ENCODE results near the gene RPP25L. TPM values are rescaled to one million over a fixed set of nuclear protein-coding genes. Genes with fewer than 3 reads are reported as not detected.

The RPP25L gene
- total RNA-seq, 4 donors from 2014 or later: 3.0 to 65.5 (median 22.1) TPM

DNA sequence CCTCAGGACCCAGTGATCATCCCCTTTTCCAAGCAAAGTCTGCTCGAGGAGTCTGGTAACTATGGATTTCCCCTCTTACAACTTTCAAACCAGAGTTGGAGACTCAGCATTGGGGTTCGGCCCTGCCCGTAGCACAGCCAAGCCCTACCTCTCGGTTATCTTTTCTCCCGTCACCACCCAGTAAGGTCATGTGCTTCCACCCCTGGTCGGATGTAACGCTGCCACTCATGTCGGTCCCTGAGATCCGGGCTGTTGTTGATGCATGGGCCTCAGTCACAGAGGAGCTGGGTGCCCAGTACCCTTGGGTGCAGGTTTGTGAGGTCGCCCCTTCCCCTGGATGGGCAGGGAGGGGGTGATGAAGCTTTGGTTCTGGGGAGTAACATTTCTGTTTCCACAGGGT is 35.8 kb upstream of the RPP25L start:
- in situ Hi-C loops (cut with MboI; ENCODE audit: low pct_ligation_motif_present in 1 of 4, low pct_unique_long_range_greater_than_20kb in 1 of 4, low sequenced_read_pairs in 3 of 4): no loop called here
- TF ChIP-seq POLR2AphosphoS5 (IDR thresholded peaks at IDR 0.05) (no peak), EP300 (IDR thresholded peaks at IDR 0.05; ENCODE audit: low read depth) (no peak), POLR2A (IDR thresholded peaks at IDR 0.05) (no peak)
- TF ChIP-seq, protein P1, sequence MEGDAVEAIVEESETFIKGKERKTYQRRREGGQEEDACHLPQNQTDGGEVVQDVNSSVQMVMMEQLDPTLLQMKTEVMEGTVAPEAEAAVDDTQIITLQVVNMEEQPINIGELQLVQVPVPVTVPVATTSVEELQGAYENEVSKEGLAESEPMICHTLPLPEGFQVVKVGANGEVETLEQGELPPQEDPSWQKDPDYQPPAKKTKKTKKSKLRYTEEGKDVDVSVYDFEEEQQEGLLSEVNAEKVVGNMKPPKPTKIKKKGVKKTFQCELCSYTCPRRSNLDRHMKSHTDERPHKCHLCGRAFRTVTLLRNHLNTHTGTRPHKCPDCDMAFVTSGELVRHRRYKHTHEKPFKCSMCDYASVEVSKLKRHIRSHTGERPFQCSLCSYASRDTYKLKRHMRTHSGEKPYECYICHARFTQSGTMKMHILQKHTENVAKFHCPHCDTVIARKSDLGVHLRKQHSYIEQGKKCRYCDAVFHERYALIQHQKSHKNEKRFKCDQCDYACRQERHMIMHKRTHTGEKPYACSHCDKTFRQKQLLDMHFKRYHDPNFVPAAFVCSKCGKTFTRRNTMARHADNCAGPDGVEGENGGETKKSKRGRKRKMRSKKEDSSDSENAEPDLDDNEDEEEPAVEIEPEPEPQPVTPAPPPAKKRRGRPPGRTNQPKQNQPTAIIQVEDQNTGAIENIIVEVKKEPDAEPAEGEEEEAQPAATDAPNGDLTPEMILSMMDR (IDR thresholded peaks at IDR 0.05): no peak
- Histone ChIP-seq H3K4me3 (peak overlapping the region in 3 of 4 donors; percentile 49 to 64 (median 54)), H3K27ac (peak overlapping the region; percentile 84 to 96 (median 91)), H3K4me1 (peaks cover 23 to 38% (median 31%) of the 10 kb centered on the region in 4 donors), H3K9me3 (no peaks in the 10 kb centered on the region), H3K27me3 (no peaks in the 10 kb centered on the region), H3K36me3 (peaks cover 0 to 14% (median 4%) of the 10 kb centered on the region in 4 donors)
- no peak for DNase-seq
- WGBS, 2 donors (ENCODE audit: low coverage in 1 of 2): 33 to 45% methylated on average over 5 to 10 of the region's 10 CpGs
- intact Hi-C loops (cut with DNase I; ENCODE audit: low total_unique reads): no loop called here

DNA sequence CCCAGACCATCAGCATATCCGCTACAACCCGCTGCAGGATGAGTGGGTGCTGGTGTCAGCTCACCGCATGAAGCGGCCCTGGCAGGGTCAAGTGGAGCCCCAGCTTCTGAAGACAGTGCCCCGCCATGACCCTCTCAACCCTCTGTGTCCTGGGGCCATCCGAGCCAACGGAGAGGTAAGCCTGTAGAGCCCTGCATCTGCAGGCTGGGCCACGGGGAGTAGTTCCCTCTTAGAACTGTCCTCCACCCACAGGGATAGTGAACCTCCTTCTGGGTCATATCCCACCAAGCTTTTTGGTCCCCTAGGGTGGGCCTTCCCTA is 35.1 kb upstream of the RPP25L start:
- no peaks in the 10 kb centered on the region for H3K27me3 ChIP-seq
- intact Hi-C loops (cut with DNase I; ENCODE audit: low total_unique reads): no loop called here
- TF ChIP-seq POLR2AphosphoS5 (IDR thresholded peaks at IDR 0.05) (no peak), POLR2A (IDR thresholded peaks at IDR 0.05) (no peak), EP300 (IDR thresholded peaks at IDR 0.05; ENCODE audit: low read depth) (no peak)
- TF ChIP-seq, protein P1 (IDR thresholded peaks at IDR 0.05): no peak
- H3K4me1 ChIP-seq: peaks cover 18 to 32% (median 27%) of the 10 kb centered on the region in 4 donors
- in situ Hi-C loops (cut with MboI; ENCODE audit: low pct_ligation_motif_present in 1 of 4, low pct_unique_long_range_greater_than_20kb in 1 of 4, low sequenced_read_pairs in 3 of 4): no loop called here
- peak overlapping the region; percentile 84 to 96 (median 91) for H3K27ac ChIP-seq
- no peaks in the 10 kb centered on the region for H3K9me3 ChIP-seq
- H3K36me3 ChIP-seq: peaks cover 0 to 14% (median 4%) of the 10 kb centered on the region in 4 donors
- no peak for DNase-seq
- WGBS, 2 donors (ENCODE audit: low coverage in 1 of 2): 4% methylated on average over 4 of the region's 8 CpGs; no CpG with 5 or more reads in 1 of the 2 donors
- H3K4me3 ChIP-seq: peak overlapping the region; percentile 49 to 67 (median 59)

DNA sequence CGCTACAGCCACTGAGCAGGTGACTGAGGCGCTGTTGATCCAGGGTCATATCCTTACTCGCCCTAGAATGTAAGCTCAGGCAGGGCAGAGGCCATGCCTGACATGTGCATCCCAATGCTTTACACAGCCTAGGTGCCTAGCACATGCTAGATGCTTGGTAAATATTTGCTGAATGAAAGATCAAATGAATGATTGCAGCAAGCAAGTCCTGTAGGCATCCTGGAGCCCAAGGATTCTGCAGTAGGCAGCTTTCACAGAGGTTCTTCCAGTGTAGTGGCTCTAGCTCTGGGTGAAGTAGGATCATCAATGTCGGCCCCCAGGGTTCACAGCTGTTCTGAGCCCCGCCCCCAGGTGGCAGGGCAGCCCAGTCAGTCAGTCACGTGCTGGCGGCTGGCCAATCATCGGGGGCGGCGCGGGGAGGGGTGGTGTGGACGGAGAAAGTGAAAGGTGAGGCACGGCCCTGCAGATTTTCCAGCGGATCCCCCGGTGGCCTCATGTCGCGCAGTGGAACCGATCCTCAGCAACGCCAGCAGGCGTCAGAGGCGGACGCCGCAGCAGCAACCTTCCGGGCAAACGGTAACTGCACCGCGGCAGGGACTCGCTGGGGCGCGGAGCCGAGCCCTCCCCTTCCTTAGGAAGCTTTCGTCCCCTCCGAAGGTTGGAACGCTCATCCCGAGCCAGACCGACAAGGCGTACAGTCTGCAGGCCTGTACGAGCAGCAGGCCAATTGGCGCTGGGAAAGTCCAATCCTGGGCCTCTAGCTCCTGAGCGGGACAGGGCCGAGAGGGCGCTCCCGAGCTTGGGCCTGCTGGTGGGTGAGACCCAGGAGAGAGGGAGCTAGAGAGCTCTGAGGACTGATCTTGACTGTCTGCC is 34.5 kb upstream of the RPP25L start, which contains the start of gene GALT:
Gene GALT (plus strand): TSS at position 465 of the 873 bp plus-strand sequence. CDS start 30 bp downstream, at position 495.
- WGBS, 2 donors (ENCODE audit: low coverage in 1 of 2): 6 to 60% methylated on average over 1 to 42 of the region's 43 CpGs
- Histone ChIP-seq H3K4me1 (peaks cover 18 to 27% (median 22%) of the 10 kb centered on the region in 4 donors), H3K27ac (peak within 1 kb of the TSS; percentile 84 to 96 (median 91)), H3K4me3 (peak within 1 kb of the TSS; percentile 49 to 67 (median 59)), H3K27me3 (no peaks in the 10 kb centered on the region), H3K9me3 (no peaks in the 10 kb centered on the region), H3K36me3 (peaks cover 0 to 14% (median 4%) of the 10 kb centered on the region in 4 donors)
- TF ChIP-seq POLR2AphosphoS5 (IDR thresholded peaks at IDR 0.05) (peak; percentile 63 to 78 (median 65)), EP300 (IDR thresholded peaks at IDR 0.05; ENCODE audit: low read depth) (no peak), POLR2A (IDR thresholded peaks at IDR 0.05) (peak; percentile 74)
- TF ChIP-seq, protein P1 (IDR thresholded peaks at IDR 0.05): peak; percentile 26 to 76 (median 36)
- in situ Hi-C loops (cut with MboI; ENCODE audit: low pct_ligation_motif_present in 1 of 4, low pct_unique_long_range_greater_than_20kb in 1 of 4, low sequenced_read_pairs in 3 of 4): no loop called here
- peak; percentile 98 for DNase-seq
- intact Hi-C loops (cut with DNase I; ENCODE audit: low total_unique reads): no loop called here

DNA sequence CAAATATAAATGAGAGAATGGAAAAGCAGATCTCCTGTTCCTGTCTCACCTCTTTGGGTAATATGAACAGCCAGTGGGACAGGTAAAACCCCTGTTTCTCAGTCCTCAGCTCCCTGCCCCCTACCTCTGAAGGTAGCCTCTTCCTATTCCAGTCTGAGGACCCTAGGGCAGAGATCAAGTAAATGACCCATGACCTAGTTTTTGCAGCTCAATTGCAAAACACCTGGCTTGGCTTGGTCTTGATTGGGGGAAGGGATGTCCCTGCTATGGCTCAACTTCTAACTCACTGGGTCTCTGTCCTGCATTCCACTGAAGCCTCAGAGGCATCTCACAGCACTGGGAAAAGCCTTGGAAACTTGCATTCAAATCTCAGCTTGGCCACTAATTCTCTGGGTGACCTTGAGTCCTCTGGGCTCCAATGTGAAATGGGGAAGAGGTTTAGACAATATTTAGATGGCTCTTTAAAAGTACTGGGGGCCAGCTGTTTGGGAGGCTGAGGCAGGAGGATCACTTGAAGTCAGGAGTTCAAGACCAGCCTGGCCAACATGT is 32.9 kb upstream of the RPP25L start:
- H3K27ac ChIP-seq: no peak overlapping the region
- H3K27me3 ChIP-seq: no peaks in the 10 kb centered on the region
- TF ChIP-seq EP300 (IDR thresholded peaks at IDR 0.05; ENCODE audit: low read depth) (no peak), POLR2AphosphoS5 (IDR thresholded peaks at IDR 0.05) (no peak), POLR2A (IDR thresholded peaks at IDR 0.05) (no peak)
- TF ChIP-seq, protein P1 (IDR thresholded peaks at IDR 0.05): no peak
- DNase-seq: no peak
- H3K4me3 ChIP-seq: no peak overlapping the region
- intact Hi-C loops (cut with DNase I; ENCODE audit: low total_unique reads) (no loop called here), in situ Hi-C loops (cut with MboI; ENCODE audit: low pct_ligation_motif_present in 1 of 4, low pct_unique_long_range_greater_than_20kb in 1 of 4, low sequenced_read_pairs in 3 of 4) (no loop called here)
- H3K4me1 ChIP-seq: peaks cover 12 to 20% (median 19%) of the 10 kb centered on the region in 4 donors
- peaks cover 0 to 14% (median 4%) of the 10 kb centered on the region in 4 donors for H3K36me3 ChIP-seq
- no peaks in the 10 kb centered on the region for H3K9me3 ChIP-seq

Measured in transverse colon (tissue), 4 donors.